Activated T-helper 1 cell treated with Interleukin-2 at 50 U/mL for 16 hours (primary cell): ENCODE data around the gene TNFAIP8L2.

Experiments used
- DNase-seq: peaks from one replicate; pipeline ENCODE4 v3.0.0-alpha.2; 2020; ENCODE audit warnings: low read depth

Gene TNFAIP8L2

GRCh38 chr1:151156515-151156819 is at the start of gene TNFAIP8L2:
Gene TNFAIP8L2 (plus strand): TSS chr1:151156649. CDS start chr1:151158698, 2,049 bp downstream.
- peak; percentile 61 for DNase-seq

- DNase-seq: no peak
These were observed 49.6 kb upstream of the TNFAIP8L2 start for GRCh38 chr1:151106894-151107293.

- DNase-seq: no peak
These were observed 48.1 kb upstream of the TNFAIP8L2 start for GRCh38 chr1:151108331-151108730.

- DNase-seq: no peak
These were observed 42.6 kb upstream of the TNFAIP8L2 start for GRCh38 chr1:151113877-151114276.

- DNase-seq: no peak
These were observed 31.6 kb upstream of the TNFAIP8L2 start for GRCh38 chr1:151124763-151125403.

GRCh38 chr1:151128800-151129199 is 27.6 kb upstream of the TNFAIP8L2 start:
- no peak for DNase-seq

GRCh38 chr1:151130987-151131586 is 25.4 kb upstream of the TNFAIP8L2 start:
- peak; percentile 53 for DNase-seq

- DNase-seq: no peak
These were observed 24.6 kb upstream of the TNFAIP8L2 start for GRCh38 chr1:151131701-151132334.

GRCh38 chr1:151132335-151133017 is 24.0 kb upstream of the TNFAIP8L2 start:
- no peak for DNase-seq

GRCh38 chr1:151133018-151133806 is 23.2 kb upstream of the TNFAIP8L2 start:
- DNase-seq: no peak

- DNase-seq: no peak
These were observed 22.1 kb upstream of the TNFAIP8L2 start for GRCh38 chr1:151134396-151134795.

- DNase-seq: no peak
These were observed 21.5 kb upstream of the TNFAIP8L2 start for GRCh38 chr1:151134991-151135390.

GRCh38 chr1:151135433-151136385 is 20.7 kb upstream of the TNFAIP8L2 start:
- no peak for DNase-seq

GRCh38 chr1:151137789-151138188 is 18.7 kb upstream of the TNFAIP8L2 start:
- DNase-seq: no peak

- no peak for DNase-seq
These were observed 13.9 kb upstream of the TNFAIP8L2 start for GRCh38 chr1:151142411-151143056.

GRCh38 chr1:151143057-151143435 is 13.4 kb upstream of the TNFAIP8L2 start:
- DNase-seq: no peak

- DNase-seq: no peak
These were observed 12.5 kb upstream of the TNFAIP8L2 start for GRCh38 chr1:151143986-151144385.

GRCh38 chr1:151144474-151145303 is 11.8 kb upstream of the TNFAIP8L2 start:
- DNase-seq: no peak

- DNase-seq: no peak
These were observed 11.0 kb upstream of the TNFAIP8L2 start for GRCh38 chr1:151145304-151146071.
